Neuronal stem cell (in vitro differentiated cells): ENCODE data around the gene EMC9.

Experiments used
- DNase-seq: peaks from one replicate; pipeline ENCODE4 v3.0.0-alpha.2; 2013; ENCODE audit warnings: low spot score
- H2AFZ ChIP-seq: one replicate; pipeline ENCODE4 v1.6.1; 2013; ENCODE audit warnings: mild to moderate bottlenecking, low read length, inconsistent platforms
- H2AK5ac ChIP-seq: 2 replicates; pipeline ENCODE4 v1.6.1; 2013; ENCODE audit warnings: low read depth, mild to moderate bottlenecking, inconsistent platforms, low read length, moderate library complexity, mixed read lengths
- H2BK120ac ChIP-seq: 2 replicates; pipeline ENCODE4 v1.6.1; 2013; ENCODE audit warnings: low read depth, mild to moderate bottlenecking, inconsistent platforms, low read length, moderate library complexity, mixed read lengths
- H2BK12ac ChIP-seq: one replicate; pipeline ENCODE4 v1.6.1; 2013; ENCODE audit warnings: low read length, inconsistent platforms
- H2BK15ac ChIP-seq: 2 replicates; pipeline ENCODE4 v1.6.1; 2013; ENCODE audit warnings: mild to moderate bottlenecking, low read length, inconsistent platforms, mixed read lengths
- H2BK5ac ChIP-seq: one replicate; pipeline ENCODE4 v1.6.1; 2013; ENCODE audit warnings: inconsistent platforms, mild to moderate bottlenecking, low read length, moderate library complexity
- H3K14ac ChIP-seq: one replicate; pipeline ENCODE4 v1.6.1; 2013; ENCODE audit warnings: low read length, inconsistent platforms
- H3K18ac ChIP-seq: 2 replicates; pipeline ENCODE4 v1.6.1; 2013; ENCODE audit warnings: low read length, inconsistent platforms
- H3K23ac ChIP-seq: 2 replicates; pipeline ENCODE4 v1.6.1; 2013; ENCODE audit warnings: low read depth, mild to moderate bottlenecking, mixed read lengths, low read length, inconsistent platforms; ENCODE audit not compliant: poor library complexity
- H3K27ac ChIP-seq: replicated peaks from 3 replicates; pipeline ENCODE4 v1.5.1; 2013; ENCODE audit warnings: low read length, inconsistent platforms
- H3K27me3 ChIP-seq, 3 experiments: 2 replicates each; pipeline ENCODE4 v1.6.1; 2013; ENCODE audit warnings: low read length in 3 of 3, mild to moderate bottlenecking in 2 of 3, inconsistent platforms in 1 of 3, low read depth in 1 of 3, mixed read lengths in 1 of 3, moderate library complexity in 1 of 3; ENCODE audit not compliant: control insufficient read depth in 3 of 3, insufficient read depth in 3 of 3
- H3K36me3 ChIP-seq, 2 donors: replicated peaks in 1 of 2; 2 replicates each; pipeline ENCODE4 v1.6.1; 2013; ENCODE audit warnings: low read length in 2 of 2; ENCODE audit not compliant: control insufficient read depth in 2 of 2, insufficient read depth in 2 of 2
- H3K4ac ChIP-seq: 2 replicates; pipeline ENCODE4 v1.6.1; 2013; ENCODE audit warnings: inconsistent platforms, mild to moderate bottlenecking, low read length, moderate library complexity
- H3K4me1 ChIP-seq, 2 donors: 1 replicate in 1 of 2; 2 replicates in 1 of 2; pipeline ENCODE4 v1.6.1; 2013; ENCODE audit warnings: low read length in 2 of 2, low read depth in 1 of 2; ENCODE audit not compliant: control insufficient read depth in 2 of 2, insufficient read depth in 1 of 2
- H3K4me2 ChIP-seq: one replicate; pipeline ENCODE4 v1.6.1; 2013; ENCODE audit warnings: mild to moderate bottlenecking, low read length, inconsistent platforms; ENCODE audit not compliant: insufficient read depth, poor library complexity, severe bottlenecking
- H3K4me3 ChIP-seq, 2 donors: 2 replicates each; pipeline ENCODE4 v1.5.1; 2013; ENCODE audit warnings: low read length in 2 of 2, mild to moderate bottlenecking in 2 of 2, inconsistent platforms in 1 of 2, moderate library complexity in 1 of 2
- H3K79me1 ChIP-seq: one replicate; pipeline ENCODE4 v1.6.1; 2013; ENCODE audit warnings: low read depth, mild to moderate bottlenecking, inconsistent platforms, low read length, moderate library complexity
- H3K9ac ChIP-seq: one replicate; pipeline ENCODE4 v1.6.1; 2013; ENCODE audit warnings: mild to moderate bottlenecking, low read depth, low read length, inconsistent platforms; ENCODE audit not compliant: poor library complexity
- H3K9me3 ChIP-seq, 2 donors: replicated peaks in 1 of 2; 2 replicates each; pipeline versions ENCODE3 to v1.6.1; 2013; ENCODE audit warnings: low read length in 2 of 2, mild to moderate bottlenecking in 2 of 2, inconsistent platforms in 1 of 2, low read depth in 1 of 2, mixed read lengths in 1 of 2, moderate library complexity in 1 of 2; ENCODE audit not compliant: control insufficient read depth in 2 of 2, insufficient read depth in 1 of 2
- H4K8ac ChIP-seq: one replicate; pipeline ENCODE4 v1.6.1; 2013; ENCODE audit warnings: low read depth, mild to moderate bottlenecking, inconsistent platforms, low read length, moderate library complexity
- H4K91ac ChIP-seq: one replicate; pipeline ENCODE4 v1.6.1; 2013; ENCODE audit warnings: low read length, low read depth, mild to moderate bottlenecking, inconsistent platforms; ENCODE audit not compliant: poor library complexity
- WGBS, 2 donors: extraction: QIAGEN DNeasy Blood & Tissue Kit; methylation state at CpG; one replicate each; pipeline ENCODE4 v1.1.7; 2013; ENCODE audit warnings: missing lambda C conversion rate in 2 of 2, mixed read lengths in 1 of 2; ENCODE audit not compliant: insufficient read length in 2 of 2, insufficient replicate concordance in 1 of 2; ENCODE audit errors: extremely low coverage in 2 of 2; 5-methylcytosine and 5-hydroxymethylcytosine counted together

The EMC9 gene

DNA sequence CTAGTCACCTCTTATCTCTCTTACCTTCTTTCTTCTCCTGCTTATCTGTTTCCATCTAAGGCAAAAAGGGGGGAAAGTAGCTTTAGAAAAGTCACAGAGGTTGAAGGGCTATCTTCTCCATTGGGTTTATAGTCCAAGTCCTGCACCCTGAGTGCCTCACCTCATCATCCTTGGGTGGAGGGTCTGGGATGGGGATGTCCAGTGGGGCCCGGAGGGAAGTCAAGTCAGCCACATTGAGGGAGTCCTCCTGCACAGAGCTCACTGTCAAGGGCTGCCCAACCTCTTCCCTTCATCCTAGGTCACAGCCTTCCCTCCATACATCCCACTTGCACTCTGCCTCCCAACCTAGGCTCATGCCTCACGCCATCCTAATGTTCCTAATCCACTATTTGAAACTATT is 3.8 kb upstream of the EMC9 start:
- Histone ChIP-seq H2BK15ac (no peak overlapping the region), H3K4me1 (peaks cover 10 to 17% of the 10 kb centered on the region in 2 donors), H2AK5ac (peak overlapping the region; percentile 38), H2AFZ (no peak overlapping the region), H3K4me2 (no peak overlapping the region), H3K14ac (no peak overlapping the region), H3K27ac (no peak overlapping the region), H4K91ac (no peak overlapping the region), H3K9ac (no peak overlapping the region), H3K79me1 (peaks cover 18% of the 10 kb centered on the region), H2BK5ac (no peak overlapping the region), H4K8ac (no peak overlapping the region), H3K36me3 (peaks cover 18 to 44% of the 10 kb centered on the region in 2 donors), H2BK120ac (no peak overlapping the region), H3K4me3 (peak overlapping the region; percentile 27 to 96), H3K4ac (no peak overlapping the region), H3K18ac (no peak overlapping the region), H3K27me3 (no peaks in the 10 kb centered on the region), H3K23ac (no peak overlapping the region), H2BK12ac (no peak overlapping the region), H3K9me3 (no peaks in the 10 kb centered on the region)
- no peak for DNase-seq
- no CpG with 5 or more reads among the region's 2 CpGs for WGBS, 2 donors

DNA sequence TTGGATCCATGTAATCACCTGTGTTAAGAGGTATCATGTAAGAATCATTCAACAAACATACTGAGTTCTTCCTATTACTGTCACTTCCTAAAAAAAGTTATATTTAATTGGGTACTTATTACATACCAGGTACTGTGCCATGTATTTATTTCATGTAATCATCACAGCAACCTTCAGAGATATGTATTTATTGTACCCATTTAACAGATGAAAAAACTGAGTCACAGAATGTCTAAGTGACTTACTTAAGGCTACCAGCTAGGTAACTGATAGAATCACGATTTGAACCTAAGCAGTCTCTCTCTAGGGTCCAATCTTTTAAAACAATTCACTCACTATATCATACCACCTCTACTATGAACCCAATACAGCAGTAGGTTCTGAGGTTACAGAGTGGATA is 3.1 kb upstream of the EMC9 start:
- H4K91ac ChIP-seq = no peak overlapping the region
- WGBS, 2 donors = no CpG with 5 or more reads among the region's 1 CpG
- H3K4me1 ChIP-seq = peaks cover 12 to 19% of the 10 kb centered on the region in 2 donors
- no peak overlapping the region for H2BK12ac ChIP-seq
- no peak overlapping the region for H2AFZ ChIP-seq
- no peak overlapping the region for H3K14ac ChIP-seq
- H3K23ac ChIP-seq = no peak overlapping the region
- H3K27ac ChIP-seq = no peak overlapping the region
- H3K4me3 ChIP-seq = no peak overlapping the region
- no peak overlapping the region for H3K9ac ChIP-seq
- no peak overlapping the region for H3K18ac ChIP-seq
- H3K4ac ChIP-seq = no peak overlapping the region
- H2AK5ac ChIP-seq = no peak overlapping the region
- no peaks in the 10 kb centered on the region for H3K9me3 ChIP-seq
- H2BK15ac ChIP-seq = no peak overlapping the region
- H4K8ac ChIP-seq = no peak overlapping the region
- H3K36me3 ChIP-seq = peaks cover 12 to 43% of the 10 kb centered on the region in 2 donors
- H3K27me3 ChIP-seq = no peaks in the 10 kb centered on the region
- no peak overlapping the region for H2BK5ac ChIP-seq
- peaks cover 16% of the 10 kb centered on the region for H3K79me1 ChIP-seq
- H2BK120ac ChIP-seq = no peak overlapping the region
- H3K4me2 ChIP-seq = no peak overlapping the region
- DNase-seq = no peak

DNA sequence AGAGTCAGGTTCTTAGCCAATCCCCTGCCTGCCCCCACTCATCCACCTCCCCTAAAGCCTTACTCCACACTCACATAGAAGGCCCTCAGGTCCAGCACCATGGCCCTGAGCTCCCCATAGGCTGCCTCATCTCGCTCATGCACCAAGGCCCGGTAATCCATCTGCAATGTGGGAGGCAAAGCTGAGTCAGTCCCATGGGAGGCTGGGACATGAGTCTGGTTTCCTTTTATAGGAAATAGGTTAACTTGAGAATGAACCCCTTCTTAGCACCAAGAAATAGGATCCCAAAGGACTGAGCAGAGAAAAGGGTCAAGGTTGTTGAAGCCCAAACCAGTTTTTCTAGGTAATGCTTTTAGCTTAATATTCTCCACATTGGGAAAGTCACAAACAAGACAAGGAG is 2.1 kb upstream of the EMC9 start:
- Histone ChIP-seq H3K27me3 (no peaks in the 10 kb centered on the region), H3K23ac (no peak overlapping the region), H3K79me1 (peaks cover 16% of the 10 kb centered on the region), H2AK5ac (no peak overlapping the region), H2BK12ac (no peak overlapping the region), H4K8ac (no peak overlapping the region), H3K4ac (no peak overlapping the region), H3K18ac (no peak overlapping the region), H4K91ac (no peak overlapping the region), H3K4me3 (no peak overlapping the region), H3K4me2 (no peak overlapping the region), H2BK5ac (no peak overlapping the region), H3K27ac (no peak overlapping the region), H3K9ac (no peak overlapping the region), H3K4me1 (peaks cover 12 to 19% of the 10 kb centered on the region in 2 donors), H3K9me3 (no peaks in the 10 kb centered on the region), H2BK15ac (no peak overlapping the region), H3K36me3 (peaks cover 17 to 44% of the 10 kb centered on the region in 2 donors), H2BK120ac (no peak overlapping the region), H3K14ac (no peak overlapping the region), H2AFZ (no peak overlapping the region)
- WGBS, 2 donors = no CpG with 5 or more reads among the region's 2 CpGs
- no peak for DNase-seq

DNA sequence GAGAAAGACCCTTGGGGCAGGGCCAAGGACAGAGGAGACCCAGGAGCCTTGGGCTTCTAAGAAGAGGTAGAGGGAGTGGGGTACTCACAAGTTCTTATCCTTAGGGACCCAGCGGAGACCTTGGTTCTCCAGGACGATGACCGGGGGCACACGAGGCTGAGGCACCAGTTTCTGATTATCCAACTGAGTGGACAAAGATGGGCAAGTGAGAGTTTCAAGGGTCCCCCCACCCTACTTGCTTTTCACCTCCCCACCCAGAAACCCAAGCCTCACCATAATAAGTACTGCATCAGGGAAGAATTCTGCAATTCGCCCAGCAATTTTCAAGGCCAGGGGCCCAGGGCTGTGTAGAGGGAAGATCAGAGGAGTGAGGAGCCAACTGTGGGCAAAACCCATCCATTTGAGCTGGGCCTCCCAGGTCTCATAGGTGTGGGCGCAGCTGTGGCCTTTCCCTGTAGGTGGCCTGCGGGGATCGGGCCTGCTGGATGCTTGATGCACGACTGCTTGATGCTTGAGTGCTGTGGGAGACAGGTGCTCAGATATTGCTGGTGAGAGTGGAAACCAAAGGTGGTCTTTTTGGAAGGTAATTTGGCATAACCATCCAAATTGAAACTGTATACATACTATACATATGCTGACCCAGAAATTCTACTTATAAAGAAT is 2.0 kb downstream of the EMC9 start:
- Histone ChIP-seq H3K27me3 (no peaks in the 10 kb centered on the region), H3K23ac (no peak overlapping the region), H3K9ac (no peak overlapping the region), H3K36me3 (peaks cover 25 to 51% of the 10 kb centered on the region in 2 donors), H3K4me3 (peak overlapping the region in 1 of 2 donors; percentile 11), H2AFZ (no peak overlapping the region), H3K4me2 (no peak overlapping the region), H3K79me1 (peaks cover 7% of the 10 kb centered on the region), H3K18ac (no peak overlapping the region), H3K9me3 (no peaks in the 10 kb centered on the region), H2BK12ac (no peak overlapping the region), H3K4ac (no peak overlapping the region), H2BK15ac (no peak overlapping the region), H4K8ac (no peak overlapping the region), H2BK5ac (no peak overlapping the region), H4K91ac (no peak overlapping the region), H3K27ac (no peak overlapping the region), H3K4me1 (peaks cover 12 to 14% of the 10 kb centered on the region in 2 donors), H2AK5ac (no peak overlapping the region), H3K14ac (no peak overlapping the region), H2BK120ac (no peak overlapping the region)
- DNase-seq = no peak
- no CpG with 5 or more reads among the region's 9 CpGs for WGBS, 2 donors
